ENCODE results near the gene IP6K2. TPM values are rescaled to one million over a fixed set of nuclear protein-coding genes. Genes with fewer than 3 reads are reported as not detected.

IP6K2 gene
- total and polyA plus RNA-seq, 2 experiments from 2014 or later: 97.0 to 97.4 TPM

- H3K27me3 Mint-ChIP-seq (ENCODE audit: insufficient read depth, low read depth, poor library complexity): peaks cover 4% of the 10 kb centered on the region
- Histone ChIP-seq H3K27me3 (ENCODE audit: insufficient read depth) (no peaks in the 10 kb centered on the region), H3F3A (replicated peaks; ENCODE audit: low read depth) (peaks cover 23% of the 10 kb centered on the region), H3K79me2 (replicated peaks; ENCODE audit: insufficient read depth) (peaks cover 94% of the 10 kb centered on the region), H3K4me2 (no peak overlapping the region), H3K36me3 (ENCODE audit: insufficient read depth) (peaks cover 32% of the 10 kb centered on the region), H4K20me1 (replicated peaks; ENCODE audit: insufficient read depth) (peaks cover 73% of the 10 kb centered on the region), H2AFZ (no peak overlapping the region), H3K4me3 (no peak overlapping the region), H3K4me1 (ENCODE audit: insufficient read depth) (peaks cover 43% of the 10 kb centered on the region), H3K9me2 (ENCODE audit: insufficient read depth) (no peaks in the 10 kb centered on the region), H3K27ac (ENCODE audit: low read depth) (peak overlapping the region; percentile 40; the same call in 1 of the 2 replicates)
- H3K27ac Mint-ChIP-seq: no peak overlapping the region
- no peak for TF ChIP-seq EZH2phosphoT487 (IDR thresholded peaks at IDR 0.05; ENCODE audit: unreplicated experiment)
- TF ChIP-seq, protein P1, sequence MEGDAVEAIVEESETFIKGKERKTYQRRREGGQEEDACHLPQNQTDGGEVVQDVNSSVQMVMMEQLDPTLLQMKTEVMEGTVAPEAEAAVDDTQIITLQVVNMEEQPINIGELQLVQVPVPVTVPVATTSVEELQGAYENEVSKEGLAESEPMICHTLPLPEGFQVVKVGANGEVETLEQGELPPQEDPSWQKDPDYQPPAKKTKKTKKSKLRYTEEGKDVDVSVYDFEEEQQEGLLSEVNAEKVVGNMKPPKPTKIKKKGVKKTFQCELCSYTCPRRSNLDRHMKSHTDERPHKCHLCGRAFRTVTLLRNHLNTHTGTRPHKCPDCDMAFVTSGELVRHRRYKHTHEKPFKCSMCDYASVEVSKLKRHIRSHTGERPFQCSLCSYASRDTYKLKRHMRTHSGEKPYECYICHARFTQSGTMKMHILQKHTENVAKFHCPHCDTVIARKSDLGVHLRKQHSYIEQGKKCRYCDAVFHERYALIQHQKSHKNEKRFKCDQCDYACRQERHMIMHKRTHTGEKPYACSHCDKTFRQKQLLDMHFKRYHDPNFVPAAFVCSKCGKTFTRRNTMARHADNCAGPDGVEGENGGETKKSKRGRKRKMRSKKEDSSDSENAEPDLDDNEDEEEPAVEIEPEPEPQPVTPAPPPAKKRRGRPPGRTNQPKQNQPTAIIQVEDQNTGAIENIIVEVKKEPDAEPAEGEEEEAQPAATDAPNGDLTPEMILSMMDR (conservative IDR thresholded peaks at IDR 0.05; ENCODE audit: low read depth in 2 of 2): peak in 1 of 2 experiments; percentile 19; a peak in 2 of 4 replicates
- no peak for DNase-seq (ENCODE audit: low spot score)
- peaks cover 71% of the 10 kb centered on the region for H3K36me3 Mint-ChIP-seq (ENCODE audit: low read depth)
- H3K9me3 Mint-ChIP-seq: no peaks in the 10 kb centered on the region; the same call in 2 of the 3 replicates
- H3K4me3 Mint-ChIP-seq: no peak overlapping the region
- peaks cover 33% of the 10 kb centered on the region for H3K4me1 Mint-ChIP-seq
- ATAC-seq: no peak
These were observed 19.1 kb downstream of the IP6K2 start for GRCh38 chr3:48697952-48698351.

DNA sequence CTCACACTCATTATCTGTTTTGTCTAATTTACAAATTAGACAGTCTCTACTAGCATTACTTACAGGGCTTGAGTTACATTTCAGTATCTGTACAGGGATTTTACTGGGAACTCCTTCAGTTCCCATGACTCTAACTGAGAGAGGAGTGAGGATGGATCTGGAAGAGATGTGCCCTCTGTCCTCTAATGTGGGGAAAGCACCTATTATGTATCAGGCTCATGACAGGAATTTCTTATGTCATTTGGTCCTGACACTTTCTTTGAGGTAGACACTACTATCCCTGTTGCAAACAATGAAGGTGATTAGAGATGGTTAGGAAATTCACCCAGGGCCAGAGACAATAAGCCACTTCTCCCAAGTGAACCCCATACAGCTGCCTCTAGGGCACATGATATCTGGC lies 20.4 kb downstream of the IP6K2 start:
- H3K4me3 Mint-ChIP-seq: no peak overlapping the region
- TF ChIP-seq, protein P2, sequence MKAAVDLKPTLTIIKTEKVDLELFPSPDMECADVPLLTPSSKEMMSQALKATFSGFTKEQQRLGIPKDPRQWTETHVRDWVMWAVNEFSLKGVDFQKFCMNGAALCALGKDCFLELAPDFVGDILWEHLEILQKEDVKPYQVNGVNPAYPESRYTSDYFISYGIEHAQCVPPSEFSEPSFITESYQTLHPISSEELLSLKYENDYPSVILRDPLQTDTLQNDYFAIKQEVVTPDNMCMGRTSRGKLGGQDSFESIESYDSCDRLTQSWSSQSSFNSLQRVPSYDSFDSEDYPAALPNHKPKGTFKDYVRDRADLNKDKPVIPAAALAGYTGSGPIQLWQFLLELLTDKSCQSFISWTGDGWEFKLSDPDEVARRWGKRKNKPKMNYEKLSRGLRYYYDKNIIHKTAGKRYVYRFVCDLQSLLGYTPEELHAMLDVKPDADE (IDR thresholded peaks at IDR 0.05): no peak
- TF ChIP-seq, protein P1 (conservative IDR thresholded peaks at IDR 0.05; ENCODE audit: low read depth in 2 of 2): no peak
- no peak for TF ChIP-seq ZNF114 (CRISPR knock-in tag; IDR thresholded peaks at IDR 0.05)
- TF ChIP-seq, protein P3, sequence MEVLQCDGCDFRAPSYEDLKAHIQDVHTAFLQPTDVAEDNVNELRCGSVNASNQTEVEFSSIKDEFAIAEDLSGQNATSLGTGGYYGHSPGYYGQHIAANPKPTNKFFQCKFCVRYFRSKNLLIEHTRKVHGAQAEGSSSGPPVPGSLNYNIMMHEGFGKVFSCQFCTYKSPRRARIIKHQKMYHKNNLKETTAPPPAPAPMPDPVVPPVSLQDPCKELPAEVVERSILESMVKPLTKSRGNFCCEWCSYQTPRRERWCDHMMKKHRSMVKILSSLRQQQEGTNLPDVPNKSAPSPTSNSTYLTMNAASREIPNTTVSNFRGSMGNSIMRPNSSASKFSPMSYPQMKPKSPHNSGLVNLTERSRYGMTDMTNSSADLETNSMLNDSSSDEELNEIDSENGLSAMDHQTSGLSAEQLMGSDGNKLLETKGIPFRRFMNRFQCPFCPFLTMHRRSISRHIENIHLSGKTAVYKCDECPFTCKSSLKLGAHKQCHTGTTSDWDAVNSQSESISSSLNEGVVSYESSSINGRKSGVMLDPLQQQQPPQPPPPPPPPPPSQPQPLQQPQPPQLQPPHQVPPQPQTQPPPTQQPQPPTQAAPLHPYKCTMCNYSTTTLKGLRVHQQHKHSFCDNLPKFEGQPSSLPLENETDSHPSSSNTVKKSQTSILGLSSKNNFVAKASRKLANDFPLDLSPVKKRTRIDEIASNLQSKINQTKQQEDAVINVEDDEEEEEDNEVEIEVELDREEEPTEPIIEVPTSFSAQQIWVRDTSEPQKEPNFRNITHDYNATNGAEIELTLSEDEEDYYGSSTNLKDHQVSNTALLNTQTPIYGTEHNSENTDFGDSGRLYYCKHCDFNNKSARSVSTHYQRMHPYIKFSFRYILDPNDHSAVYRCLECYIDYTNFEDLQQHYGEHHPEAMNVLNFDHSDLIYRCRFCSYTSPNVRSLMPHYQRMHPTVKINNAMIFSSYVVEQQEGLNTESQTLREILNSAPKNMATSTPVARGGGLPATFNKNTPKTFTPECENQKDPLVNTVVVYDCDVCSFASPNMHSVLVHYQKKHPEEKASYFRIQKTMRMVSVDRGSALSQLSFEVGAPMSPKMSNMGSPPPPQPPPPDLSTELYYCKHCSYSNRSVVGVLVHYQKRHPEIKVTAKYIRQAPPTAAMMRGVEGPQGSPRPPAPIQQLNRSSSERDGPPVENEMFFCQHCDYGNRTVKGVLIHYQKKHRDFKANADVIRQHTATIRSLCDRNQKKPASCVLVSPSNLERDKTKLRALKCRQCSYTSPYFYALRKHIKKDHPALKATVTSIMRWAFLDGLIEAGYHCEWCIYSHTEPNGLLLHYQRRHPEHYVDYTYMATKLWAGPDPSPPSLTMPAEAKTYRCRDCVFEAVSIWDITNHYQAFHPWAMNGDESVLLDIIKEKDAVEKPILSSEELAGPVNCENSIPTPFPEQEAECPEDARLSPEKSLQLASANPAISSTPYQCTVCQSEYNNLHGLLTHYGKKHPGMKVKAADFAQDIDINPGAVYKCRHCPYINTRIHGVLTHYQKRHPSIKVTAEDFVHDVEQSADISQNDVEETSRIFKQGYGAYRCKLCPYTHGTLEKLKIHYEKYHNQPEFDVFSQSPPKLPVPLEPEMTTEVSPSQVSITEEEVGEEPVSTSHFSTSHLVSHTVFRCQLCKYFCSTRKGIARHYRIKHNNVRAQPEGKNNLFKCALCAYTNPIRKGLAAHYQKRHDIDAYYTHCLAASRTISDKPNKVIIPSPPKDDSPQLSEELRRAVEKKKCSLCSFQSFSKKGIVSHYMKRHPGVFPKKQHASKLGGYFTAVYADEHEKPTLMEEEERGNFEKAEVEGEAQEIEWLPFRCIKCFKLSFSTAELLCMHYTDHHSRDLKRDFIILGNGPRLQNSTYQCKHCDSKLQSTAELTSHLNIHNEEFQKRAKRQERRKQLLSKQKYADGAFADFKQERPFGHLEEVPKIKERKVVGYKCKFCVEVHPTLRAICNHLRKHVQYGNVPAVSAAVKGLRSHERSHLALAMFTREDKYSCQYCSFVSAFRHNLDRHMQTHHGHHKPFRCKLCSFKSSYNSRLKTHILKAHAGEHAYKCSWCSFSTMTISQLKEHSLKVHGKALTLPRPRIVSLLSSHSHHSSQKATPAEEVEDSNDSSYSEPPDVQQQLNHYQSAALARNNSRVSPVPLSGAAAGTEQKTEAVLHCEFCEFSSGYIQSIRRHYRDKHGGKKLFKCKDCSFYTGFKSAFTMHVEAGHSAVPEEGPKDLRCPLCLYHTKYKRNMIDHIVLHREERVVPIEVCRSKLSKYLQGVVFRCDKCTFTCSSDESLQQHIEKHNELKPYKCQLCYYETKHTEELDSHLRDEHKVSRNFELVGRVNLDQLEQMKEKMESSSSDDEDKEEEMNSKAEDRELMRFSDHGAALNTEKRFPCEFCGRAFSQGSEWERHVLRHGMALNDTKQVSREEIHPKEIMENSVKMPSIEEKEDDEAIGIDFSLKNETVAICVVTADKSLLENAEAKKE (CRISPR knock-in tag; IDR thresholded peaks at IDR 0.05): no peak

More for the DNA sequence above, 20.4 kb downstream of the IP6K2 start:
- peaks cover 42% of the 10 kb centered on the region for H3K36me3 ChIP-seq (ENCODE audit: insufficient read depth)
- 0 out of 2 replicates have a peak overlapping the region, but pooled peaks have one; percentile 14 for H3K4me3 ChIP-seq
- H3K36me3 Mint-ChIP-seq (ENCODE audit: low read depth): peaks cover 72% of the 10 kb centered on the region
- H3F3A ChIP-seq (replicated peaks; ENCODE audit: low read depth): peaks cover 28% of the 10 kb centered on the region
- H3K79me2 ChIP-seq (replicated peaks; ENCODE audit: insufficient read depth): peaks cover 88% of the 10 kb centered on the region
- H3K4me1 Mint-ChIP-seq: peaks cover 24% of the 10 kb centered on the region
- H3K27ac Mint-ChIP-seq: no peak overlapping the region
- no peaks in the 10 kb centered on the region for H3K27me3 ChIP-seq (ENCODE audit: insufficient read depth)
- H3K9me3 Mint-ChIP-seq: no peaks in the 10 kb centered on the region
- H3K27ac ChIP-seq (ENCODE audit: low read depth): peak overlapping the region; percentile 39
- H3K27me3 Mint-ChIP-seq (ENCODE audit: insufficient read depth, low read depth, poor library complexity): no peaks in the 10 kb centered on the region
- DNase-seq (ENCODE audit: low spot score): no peak
- H2AFZ ChIP-seq: no peak overlapping the region
- H3K4me1 ChIP-seq (ENCODE audit: insufficient read depth): peaks cover 31% of the 10 kb centered on the region
- H3K9me2 ChIP-seq (ENCODE audit: insufficient read depth): no peaks in the 10 kb centered on the region
- H4K20me1 ChIP-seq (replicated peaks; ENCODE audit: insufficient read depth): peaks cover 74% of the 10 kb centered on the region
- ATAC-seq: no peak
- peak overlapping the region; percentile 62 for H3K4me2 ChIP-seq

Data from GM23338 (cell line).